Measurements from ENCODE around the gene GPR142. TPM values are rescaled to one million over a fixed set of nuclear protein-coding genes. Genes with fewer than 3 reads are reported as not detected.
A peak's percentile ranks its signal among the peaks of the same experiment; 100 is the strongest.

The GPR142 gene
- total and polyA plus RNA-seq, 9 donors, result 0.04 to 0.28 (median 0.16) TPM; not detected in 2

- H3K36me3 ChIP-seq (ENCODE audit: control insufficient read depth, insufficient read depth, low read length), result no peaks in the 10 kb centered on the region
- H3K27me3 ChIP-seq (ENCODE audit: control insufficient read depth, insufficient read depth, low read length), result no peaks in the 10 kb centered on the region
- no peaks in the 10 kb centered on the region for H3K9me3 ChIP-seq (replicated peaks; ENCODE audit: control insufficient read depth, low read depth, low read length)
- H3K4me1 ChIP-seq (ENCODE audit: control insufficient read depth, insufficient read depth, low read length), result peaks cover 27% of the 10 kb centered on the region
- peak overlapping the region; percentile 75 for H3K27ac ChIP-seq (ENCODE audit: low read length)
- 82% methylated on average over 12 of the region's 15 CpGs for WGBS (ENCODE audit: insufficient coverage)
- no peak for DNase-seq
- no peak overlapping the region for H3K4me3 ChIP-seq (ENCODE audit: low read length)
Measured at GRCh38 chr17:74380959-74381808, 13.9 kb downstream of the GPR142 start.

- H3K4me1 ChIP-seq (ENCODE audit: control insufficient read depth, insufficient read depth, low read length), result peaks cover 38% of the 10 kb centered on the region
- H3K4me3 ChIP-seq (ENCODE audit: low read length), result no peak overlapping the region
- H3K9me3 ChIP-seq (replicated peaks; ENCODE audit: control insufficient read depth, low read depth, low read length), result no peaks in the 10 kb centered on the region
- H3K27me3 ChIP-seq (ENCODE audit: control insufficient read depth, insufficient read depth, low read length), result no peaks in the 10 kb centered on the region
- 81% methylated on average over 3 of the region's 5 CpGs for WGBS (ENCODE audit: insufficient coverage)
- no peaks in the 10 kb centered on the region for H3K36me3 ChIP-seq (ENCODE audit: control insufficient read depth, insufficient read depth, low read length)
- H3K27ac ChIP-seq (ENCODE audit: low read length), result no peak overlapping the region
- no peak for DNase-seq
Measured at GRCh38 chr17:74383141-74383540, 15.8 kb downstream of the GPR142 start.

GRCh38 chr17:74385201-74385600 lies 17.9 kb downstream of the GPR142 start:
- Histone ChIP-seq H3K27ac (ENCODE audit: low read length) (no peak overlapping the region), H3K36me3 (ENCODE audit: control insufficient read depth, insufficient read depth, low read length) (no peaks in the 10 kb centered on the region), H3K4me3 (ENCODE audit: low read length) (no peak overlapping the region), H3K9me3 (replicated peaks; ENCODE audit: control insufficient read depth, low read depth, low read length) (no peaks in the 10 kb centered on the region), H3K27me3 (ENCODE audit: control insufficient read depth, insufficient read depth, low read length) (no peaks in the 10 kb centered on the region), H3K4me1 (ENCODE audit: control insufficient read depth, insufficient read depth, low read length) (peaks cover 35% of the 10 kb centered on the region)
- WGBS (ENCODE audit: insufficient coverage), result 80% methylated on average over 1 of the region's 3 CpGs
- no peak for DNase-seq

GRCh38 chr17:74386386-74386785 lies 19.1 kb downstream of the GPR142 start:
- peaks cover 25% of the 10 kb centered on the region for H3K4me1 ChIP-seq (ENCODE audit: control insufficient read depth, insufficient read depth, low read length)
- H3K36me3 ChIP-seq (ENCODE audit: control insufficient read depth, insufficient read depth, low read length), result no peaks in the 10 kb centered on the region
- H3K27me3 ChIP-seq (ENCODE audit: control insufficient read depth, insufficient read depth, low read length), result no peaks in the 10 kb centered on the region
- peak; percentile 60 for DNase-seq
- WGBS (ENCODE audit: insufficient coverage), result 66% methylated on average over 3 of the region's 8 CpGs
- no peak overlapping the region for H3K4me3 ChIP-seq (ENCODE audit: low read length)
- H3K27ac ChIP-seq (ENCODE audit: low read length), result peak overlapping the region; percentile 47
- H3K9me3 ChIP-seq (replicated peaks; ENCODE audit: control insufficient read depth, low read depth, low read length), result no peaks in the 10 kb centered on the region

- no peak for DNase-seq
- WGBS (ENCODE audit: insufficient coverage), result 53% methylated on average over 8 of the region's 17 CpGs
- H3K27me3 ChIP-seq (ENCODE audit: control insufficient read depth, insufficient read depth, low read length), result no peaks in the 10 kb centered on the region
- no peak overlapping the region for H3K27ac ChIP-seq (ENCODE audit: low read length)
- no peak overlapping the region for H3K4me3 ChIP-seq (ENCODE audit: low read length)
- no peaks in the 10 kb centered on the region for H3K9me3 ChIP-seq (replicated peaks; ENCODE audit: control insufficient read depth, low read depth, low read length)
- H3K4me1 ChIP-seq (ENCODE audit: control insufficient read depth, insufficient read depth, low read length), result peaks cover 25% of the 10 kb centered on the region
- no peaks in the 10 kb centered on the region for H3K36me3 ChIP-seq (ENCODE audit: control insufficient read depth, insufficient read depth, low read length)
Measured at GRCh38 chr17:74387365-74388218, 20.3 kb downstream of the GPR142 start.

GRCh38 chr17:74389084-74389753 lies 21.9 kb downstream of the GPR142 start:
- Histone ChIP-seq H3K36me3 (ENCODE audit: control insufficient read depth, insufficient read depth, low read length) (no peaks in the 10 kb centered on the region), H3K4me1 (ENCODE audit: control insufficient read depth, insufficient read depth, low read length) (peaks cover 37% of the 10 kb centered on the region), H3K27me3 (ENCODE audit: control insufficient read depth, insufficient read depth, low read length) (no peaks in the 10 kb centered on the region), H3K9me3 (replicated peaks; ENCODE audit: control insufficient read depth, low read depth, low read length) (no peaks in the 10 kb centered on the region), H3K27ac (ENCODE audit: low read length) (no peak overlapping the region), H3K4me3 (ENCODE audit: low read length) (no peak overlapping the region)
- WGBS (ENCODE audit: insufficient coverage), result 63% methylated on average over 10 of the region's 12 CpGs
- DNase-seq, result no peak

- Histone ChIP-seq H3K4me3 (ENCODE audit: low read length) (no peak overlapping the region), H3K27ac (ENCODE audit: low read length) (no peak overlapping the region), H3K27me3 (ENCODE audit: control insufficient read depth, insufficient read depth, low read length) (no peaks in the 10 kb centered on the region), H3K4me1 (ENCODE audit: control insufficient read depth, insufficient read depth, low read length) (peaks cover 46% of the 10 kb centered on the region), H3K36me3 (ENCODE audit: control insufficient read depth, insufficient read depth, low read length) (no peaks in the 10 kb centered on the region), H3K9me3 (replicated peaks; ENCODE audit: control insufficient read depth, low read depth, low read length) (no peaks in the 10 kb centered on the region)
- 74% methylated on average over 2 of the region's 2 CpGs for WGBS (ENCODE audit: insufficient coverage)
- no peak for DNase-seq
Measured at GRCh38 chr17:74389937-74390679, 22.8 kb downstream of the GPR142 start.

- H3K4me3 ChIP-seq (ENCODE audit: low read length), result no peak overlapping the region
- H3K9me3 ChIP-seq (replicated peaks; ENCODE audit: control insufficient read depth, low read depth, low read length), result no peaks in the 10 kb centered on the region
- no peaks in the 10 kb centered on the region for H3K27me3 ChIP-seq (ENCODE audit: control insufficient read depth, insufficient read depth, low read length)
- DNase-seq, result no peak
- 72% methylated on average over 10 of the region's 11 CpGs for WGBS (ENCODE audit: insufficient coverage)
- peaks cover 52% of the 10 kb centered on the region for H3K4me1 ChIP-seq (ENCODE audit: control insufficient read depth, insufficient read depth, low read length)
- no peaks in the 10 kb centered on the region for H3K36me3 ChIP-seq (ENCODE audit: control insufficient read depth, insufficient read depth, low read length)
- H3K27ac ChIP-seq (ENCODE audit: low read length), result no peak overlapping the region
Measured at GRCh38 chr17:74390680-74391653, 23.7 kb downstream of the GPR142 start.

- Histone ChIP-seq H3K27ac (ENCODE audit: low read length) (no peak overlapping the region), H3K36me3 (ENCODE audit: control insufficient read depth, insufficient read depth, low read length) (no peaks in the 10 kb centered on the region), H3K27me3 (ENCODE audit: control insufficient read depth, insufficient read depth, low read length) (no peaks in the 10 kb centered on the region), H3K4me1 (ENCODE audit: control insufficient read depth, insufficient read depth, low read length) (peaks cover 47% of the 10 kb centered on the region), H3K9me3 (replicated peaks; ENCODE audit: control insufficient read depth, low read depth, low read length) (no peaks in the 10 kb centered on the region), H3K4me3 (ENCODE audit: low read length) (no peak overlapping the region)
- 36% methylated on average over 3 of the region's 5 CpGs for whole genome bisulfite sequencing (ENCODE audit: insufficient coverage)
- DNase-seq, result no peak
Measured at GRCh38 chr17:74391771-74392170, 24.5 kb downstream of the GPR142 start.

Data from muscle of leg (tissue), 11 donors.